CMK (cell line): ENCODE measurements around the gene BEST3.

ENCODE experiments used
- DNase-seq: peaks from one replicate; pipeline ENCODE4 v3.0.0-alpha.2; 2010; ENCODE audit warnings: low read depth

Gene BEST3

GRCh38 chr12:69698769-69699540 lies at the start of gene BEST3:
Gene BEST3, minus strand, starts transcription at chr12:69699303. Its CDS starts 1,505 bp downstream, at chr12:69697798.
- no peak for DNase-seq

GRCh38 chr12:69744109-69744508 lies 45.0 kb upstream of the BEST3 start:
- DNase-seq: no peak

GRCh38 chr12:69739287-69740191 lies 40.4 kb upstream of the BEST3 start:
- DNase-seq: no peak

DNA sequence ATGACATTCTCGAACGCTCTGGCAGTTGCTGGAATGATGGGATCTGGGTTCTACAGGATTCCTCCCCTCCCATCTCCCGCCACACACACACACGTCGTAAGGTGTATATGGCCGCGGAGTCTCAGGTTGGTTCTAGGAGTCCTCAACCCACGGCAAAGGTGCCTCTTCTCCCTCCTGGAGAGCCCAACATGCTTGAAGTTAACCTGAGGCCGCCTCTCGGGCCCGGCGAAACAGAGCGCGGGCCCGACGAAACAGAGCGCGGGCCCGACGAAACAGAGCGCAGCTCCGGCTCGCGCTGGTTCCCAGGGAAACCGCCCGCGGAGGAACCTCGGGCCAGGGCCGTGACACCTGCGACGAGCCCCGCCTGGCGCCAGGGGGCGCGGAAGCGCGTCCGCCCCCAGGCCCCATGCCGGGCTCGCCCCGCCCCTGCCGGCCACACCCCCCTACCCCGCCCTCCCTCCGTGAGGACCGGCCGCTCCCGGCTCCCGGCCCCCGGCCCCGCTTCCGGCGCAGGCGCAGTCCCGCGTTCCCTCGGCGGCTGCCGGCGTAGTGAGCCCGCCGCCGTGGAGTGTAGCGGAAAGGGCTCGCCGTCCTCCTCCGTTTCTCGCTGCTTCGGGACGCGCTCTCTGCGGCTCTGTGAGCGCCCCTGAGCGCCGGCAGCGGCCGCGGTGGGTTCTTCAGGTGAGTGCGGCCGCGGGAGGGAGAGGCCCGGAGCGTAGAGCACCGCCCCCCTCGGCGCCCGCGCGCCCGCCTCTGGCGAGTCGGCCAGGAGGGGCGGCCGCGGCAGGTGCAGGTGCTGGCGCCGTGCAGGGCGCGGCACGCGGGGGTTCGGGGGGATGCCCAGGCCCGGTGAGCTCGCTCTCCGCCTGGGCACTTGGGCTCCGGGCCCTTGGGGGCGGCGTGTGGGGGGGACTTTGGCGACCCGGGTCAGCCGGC lies 39.5 kb upstream of the BEST3 start, which contains the start of gene RAB3IP:
Gene RAB3IP, plus strand, starts transcription at position 510 of the 936 bp plus-strand sequence. CDS start 16,549 bp downstream, outside the sequence.
- peak; percentile 49 for DNase-seq

DNA sequence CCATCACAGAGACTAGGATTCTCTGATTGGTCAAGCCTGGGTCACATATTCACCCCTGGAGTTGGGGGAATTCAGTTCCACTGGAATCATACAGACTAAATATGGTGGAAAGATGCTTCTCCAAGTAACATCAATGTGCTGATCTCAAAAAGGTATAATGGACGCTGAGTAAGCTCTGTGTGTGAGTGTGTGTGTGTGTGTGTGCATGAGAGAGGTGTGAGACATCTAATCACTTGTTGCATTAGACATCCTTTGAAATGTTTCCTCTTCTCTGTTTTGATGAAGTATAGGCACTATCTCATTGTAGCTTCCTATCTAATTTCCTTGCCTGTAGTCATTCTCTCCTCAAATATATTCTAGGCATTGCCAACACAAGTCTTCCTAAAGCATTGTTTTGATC lies 34.5 kb upstream of the BEST3 start:
- DNase-seq: no peak

DNA sequence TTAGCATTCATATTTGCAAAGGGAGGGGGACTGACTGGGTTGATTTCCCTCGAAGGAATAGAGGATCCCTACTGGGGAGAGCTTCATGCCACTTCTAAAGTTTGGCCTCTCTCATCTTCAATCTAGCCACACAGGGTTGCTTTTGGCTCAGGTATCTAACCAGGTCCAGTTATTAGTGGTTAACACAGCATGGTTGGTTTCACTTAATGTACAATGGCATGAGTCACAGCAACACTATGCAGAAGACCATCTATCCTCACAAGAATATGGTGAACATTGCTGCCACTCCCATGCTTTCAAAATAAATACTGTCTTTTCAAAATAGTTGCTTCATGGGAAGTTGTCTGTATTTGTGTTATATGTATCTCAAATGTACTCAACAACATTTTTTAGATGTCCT lies 33.0 kb upstream of the BEST3 start:
- DNase-seq: no peak

GRCh38 chr12:69726922-69727321 lies 27.8 kb upstream of the BEST3 start:
- DNase-seq: no peak

DNA sequence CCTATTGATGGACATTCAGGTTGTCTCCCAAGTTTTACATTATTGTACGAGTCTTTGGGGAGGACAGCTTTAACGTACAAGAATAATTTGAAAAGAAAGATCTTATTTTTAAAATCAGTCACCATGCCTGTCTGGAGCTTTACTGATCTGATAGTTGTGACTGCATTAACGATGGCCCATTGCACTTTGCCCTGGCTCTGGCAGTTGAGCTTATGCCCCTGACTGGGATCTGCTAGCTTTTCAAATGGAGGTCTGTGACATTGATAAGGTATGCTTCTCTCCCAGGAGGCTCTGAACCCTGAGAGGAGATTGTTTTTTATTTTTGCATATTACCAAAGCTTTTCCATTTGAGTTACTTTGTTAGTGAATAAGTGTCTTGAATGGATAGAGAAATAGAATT lies 21.6 kb upstream of the BEST3 start:
- no peak for DNase-seq

- DNase-seq: no peak
Measured at GRCh38 chr12:69719336-69720316, 20.5 kb upstream of the BEST3 start.

DNA sequence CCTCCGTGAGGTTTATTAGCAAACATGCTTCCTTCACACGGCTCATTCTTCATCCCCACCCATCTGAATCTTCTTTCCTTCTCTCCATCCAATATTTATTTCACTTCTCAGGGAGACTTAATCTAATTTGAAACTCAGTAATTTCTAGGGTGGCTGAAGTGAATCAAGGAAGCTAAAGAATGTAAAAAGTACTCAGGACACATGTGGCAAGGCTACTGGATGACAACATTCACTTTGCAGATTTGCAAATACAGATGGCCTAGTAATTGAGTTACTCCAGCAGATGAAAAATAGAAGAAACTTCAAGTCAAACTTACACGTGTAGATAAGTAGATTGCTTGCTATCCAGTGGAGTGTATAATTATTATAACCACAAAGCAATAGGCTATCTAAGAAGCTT lies 15.4 kb upstream of the BEST3 start:
- DNase-seq: no peak

DNA sequence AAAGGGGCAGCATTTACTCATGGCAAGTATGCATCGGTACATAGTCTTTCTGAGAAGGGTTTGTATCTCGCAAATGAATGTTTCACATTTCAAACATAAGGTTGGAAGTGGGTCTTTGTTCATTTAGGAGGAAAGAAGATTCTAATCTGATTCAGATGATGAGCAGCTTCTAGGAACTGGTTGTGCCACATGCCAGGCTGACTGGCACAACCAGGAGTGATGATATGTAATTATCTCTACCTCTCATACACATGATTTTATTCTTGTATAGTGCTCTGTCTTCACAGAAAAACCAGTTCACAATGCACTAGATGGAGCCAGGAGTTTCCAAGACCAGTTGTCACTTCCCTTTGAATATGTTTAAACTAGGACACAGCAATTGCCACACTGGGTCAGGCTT lies 13.7 kb upstream of the BEST3 start:
- DNase-seq: no peak

DNA sequence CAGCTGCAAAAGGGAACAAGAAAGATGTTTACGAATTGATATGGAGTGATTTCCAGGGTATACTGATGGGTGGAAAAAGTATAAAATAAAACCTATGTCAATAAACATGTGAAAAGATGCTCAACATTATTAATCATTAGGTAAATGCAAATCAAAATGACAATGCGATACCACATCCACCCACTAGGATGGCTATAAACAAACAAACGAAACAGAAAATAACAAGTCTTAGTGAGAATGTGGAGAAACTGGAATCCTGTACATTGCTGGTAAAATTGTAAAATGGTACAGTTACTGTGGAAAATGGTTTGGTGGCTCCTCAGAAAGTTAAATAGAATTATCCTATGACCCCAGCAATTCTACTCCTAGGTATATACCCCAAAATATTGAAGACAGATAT lies 9.5 kb upstream of the BEST3 start:
- DNase-seq: no peak

- no peak for DNase-seq
Measured at GRCh38 chr12:69704357-69704756, 5.3 kb upstream of the BEST3 start.

DNA sequence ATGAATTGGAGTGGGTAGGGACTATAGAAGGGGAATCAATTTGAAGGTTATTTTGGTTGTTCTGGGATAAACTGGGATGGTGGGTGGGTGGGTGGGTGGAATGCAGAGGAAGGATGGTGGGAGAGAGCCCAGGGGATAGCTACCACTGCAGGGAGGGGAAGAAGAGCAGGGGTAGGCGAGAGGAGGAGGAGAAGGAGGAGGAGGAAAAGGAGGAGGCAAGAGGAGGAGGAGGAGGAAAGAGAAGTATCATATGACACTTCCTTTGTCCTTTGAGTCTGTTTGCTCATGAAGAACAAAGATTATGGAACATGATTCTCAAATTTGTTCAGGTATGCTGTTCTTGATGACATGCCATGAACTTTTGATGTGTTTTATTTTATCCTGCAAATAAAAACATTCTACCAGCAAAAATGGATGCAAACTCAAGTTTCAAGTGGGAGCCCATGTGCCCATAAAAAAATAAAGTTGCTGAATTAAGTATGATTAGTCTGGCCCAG lies 4.1 kb upstream of the BEST3 start:
- no peak for DNase-seq

GRCh38 chr12:69701826-69702225 lies 2.7 kb upstream of the BEST3 start:
- no peak for DNase-seq

- no peak for DNase-seq
Measured at GRCh38 chr12:69698054-69698453, 1.0 kb downstream of the BEST3 start.

GRCh38 chr12:69694123-69694522 lies 5.0 kb downstream of the BEST3 start:
- DNase-seq: no peak

- DNase-seq: no peak
Measured at GRCh38 chr12:69689638-69690037, 9.5 kb downstream of the BEST3 start.

DNA sequence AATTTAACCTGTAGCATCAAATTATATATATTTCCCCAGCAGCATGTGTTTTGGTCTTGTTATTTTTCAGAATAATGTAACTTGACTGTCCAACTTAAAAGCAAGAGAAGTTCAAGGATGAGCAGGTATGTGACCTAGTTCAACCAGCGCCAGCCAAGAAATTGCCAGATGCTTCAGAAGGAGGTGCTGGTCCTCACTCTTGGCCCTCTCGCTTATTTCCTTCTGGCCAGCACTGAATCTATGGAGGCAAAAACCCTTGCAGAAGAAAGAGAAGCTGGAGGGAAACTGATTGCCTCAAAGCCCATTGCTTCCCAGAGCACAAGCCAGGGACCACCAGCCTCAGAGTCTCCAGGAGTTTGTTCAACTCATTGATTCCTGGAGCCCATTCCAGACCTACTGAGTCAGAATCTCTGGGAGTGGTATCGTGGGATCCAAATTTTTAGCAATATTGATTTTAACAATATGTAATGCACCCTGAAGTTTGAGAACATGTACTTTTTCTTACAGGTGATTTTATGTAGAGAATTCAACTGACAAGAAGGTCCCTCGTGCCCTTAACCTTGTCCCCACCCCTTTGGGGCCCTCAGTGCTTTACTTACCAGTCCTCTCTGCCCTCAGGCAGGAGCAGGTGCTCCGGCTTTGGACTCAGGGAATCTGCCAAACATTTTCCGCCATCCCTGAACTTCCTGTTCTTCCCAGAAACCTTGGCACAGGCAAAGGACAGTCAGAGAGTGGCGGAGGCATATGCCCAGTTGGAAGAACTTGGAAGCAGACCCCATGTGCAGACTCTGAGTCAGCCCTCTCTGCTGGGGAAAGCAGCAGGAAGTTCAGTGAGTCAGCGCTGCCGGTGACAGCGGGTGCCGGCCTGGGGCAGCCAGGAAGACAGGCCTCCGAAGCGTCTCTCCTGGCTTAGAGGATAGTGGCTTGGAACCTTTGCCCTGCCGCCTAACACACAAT lies 10.4 kb downstream of the BEST3 start:
- DNase-seq: peak; percentile 5
